Measurements from ENCODE around the gene GTF2F2. TPM values are rescaled to one million over a fixed set of nuclear protein-coding genes. Genes with fewer than 3 reads are reported as not detected.

GTF2F2 gene
- polyA plus RNA-seq, 2 of the 4 experiments (the other 2 are of a cell fraction), result 21.0 to 30.0 TPM

GRCh38 chr13:45156565-45157361 lies 36.5 kb downstream of the GTF2F2 start:
- Histone ChIP-seq H3K27ac (no peak overlapping the region), H3K4me1 (peaks cover 8% of the 10 kb centered on the region), H3K4me2 (no peak overlapping the region), H3K9me3 (no peaks in the 10 kb centered on the region), H3K4me3 (no peak overlapping the region)
- ChIA-PET POLR2A (no interaction called here), CTCF (no interaction called here)
- no peak for ATAC-seq
- no peak for DNase-seq (ENCODE audit: low read depth in 1 of 2, low spot score in 1 of 2)
- TF ChIP-seq MAZ (IDR thresholded peaks at IDR 0.05; ENCODE audit: borderline replicate concordance, low read depth, low read length) (no peak), ESRRA (IDR thresholded peaks at IDR 0.05; ENCODE audit: borderline replicate concordance, low read length) (no peak), RCOR1 (IDR thresholded peaks at IDR 0.05; ENCODE audit: low read depth, low read length) (no peak), HOXB13 (CRISPR knock-in tag; IDR thresholded peaks at IDR 0.05; ENCODE audit: low read depth) (no peak), BHLHE40 (IDR thresholded peaks at IDR 0.05; ENCODE audit: low read depth, low read length) (no peak), JUNB (IDR thresholded peaks at IDR 0.05) (no peak), MYC (IDR thresholded peaks at IDR 0.05; ENCODE audit: borderline replicate concordance, low read length) (no peak), NR3C1 (IDR thresholded peaks at IDR 0.05) (no peak), CBX2 (IDR thresholded peaks at IDR 0.05; ENCODE audit: borderline replicate concordance, low read depth) (no peak), HOXB5 (CRISPR knock-in tag; IDR thresholded peaks at IDR 0.05) (no peak), ZSCAN20 (CRISPR knock-in tag; IDR thresholded peaks at IDR 0.05) (no peak), POLR2AphosphoS2 (conservative IDR thresholded peaks at IDR 0.05; ENCODE audit: low read length) (no peak), CTCF (IDR thresholded peaks at IDR 0.05) (no peak), ATOH8 (CRISPR knock-in tag; IDR thresholded peaks at IDR 0.05; ENCODE audit: low read depth) (no peak), PHF8 (IDR thresholded peaks at IDR 0.05; ENCODE audit: borderline replicate concordance, low read depth) (no peak), POLR2A (IDR thresholded peaks at IDR 0.05; ENCODE audit: low read length) (no peak), HDAC2 (IDR thresholded peaks at IDR 0.05) (no peak), HEYL (CRISPR knock-in tag; IDR thresholded peaks at IDR 0.05) (no peak)
- no peak for FAIRE-seq
- WGBS (ENCODE audit: missing lambda C conversion rate), result 90% methylated on average over 7 of the region's 7 CpGs

GRCh38 chr13:45162194-45162593 lies 41.9 kb downstream of the GTF2F2 start:
- ChIA-PET POLR2A (no interaction called here), CTCF (interaction anchor here (0.6 to 0.9 kb wide), 2 partner anchors 55 to 115 kb away, joined by 3 read pairs; no protein-coding TSS in a partner anchor)
- Histone ChIP-seq H3K4me3 (no peak overlapping the region), H3K4me2 (peak overlapping the region; percentile 72), H3K4me1 (peaks cover 24% of the 10 kb centered on the region), H3K9me3 (no peaks in the 10 kb centered on the region), H3K27ac (peak overlapping the region; percentile 33 to 77; a peak in 5 of 6 replicates)
- no peak for TF ChIP-seq FOXS1 (CRISPR knock-in tag; IDR thresholded peaks at IDR 0.05)
- TF ChIP-seq RAD21 (conservative IDR thresholded peaks at IDR 0.05 in 1 of 2, IDR thresholded peaks at IDR 0.05 in 1 of 2), result no peak
- TF ChIP-seq CHD4 (IDR thresholded peaks at IDR 0.05; ENCODE audit: borderline replicate concordance), result no peak
- no peak for TF ChIP-seq NFE2L2 (conservative IDR thresholded peaks at IDR 0.05; ENCODE audit: low read length)
- TF ChIP-seq REST (IDR thresholded peaks at IDR 0.05), result no peak
- TF ChIP-seq NR3C1 (IDR thresholded peaks at IDR 0.05), result no peak
- TF ChIP-seq POLR2A (IDR thresholded peaks at IDR 0.05; ENCODE audit: low read length), result no peak
- no peak for TF ChIP-seq HDAC2 (IDR thresholded peaks at IDR 0.05)
- no peak for TF ChIP-seq RNF2 (IDR thresholded peaks at IDR 0.05; ENCODE audit: borderline replicate concordance, low read depth)
- TF ChIP-seq CBX8 (IDR thresholded peaks at IDR 0.05), result no peak
- no peak for TF ChIP-seq ESRRA (IDR thresholded peaks at IDR 0.05; ENCODE audit: borderline replicate concordance, low read length)
- no peak for TF ChIP-seq MAFK (IDR thresholded peaks at IDR 0.05; ENCODE audit: partially characterized antibody)
- TF ChIP-seq TFCP2L1 (CRISPR knock-in tag; IDR thresholded peaks at IDR 0.05), result no peak
- no peak for TF ChIP-seq HEYL (CRISPR knock-in tag; IDR thresholded peaks at IDR 0.05)
- no peak for TF ChIP-seq ZFP36 (IDR thresholded peaks at IDR 0.05; ENCODE audit: borderline replicate concordance, partially characterized antibody)
- no peak for TF ChIP-seq HMGXB4 (CRISPR knock-in tag; IDR thresholded peaks at IDR 0.05; ENCODE audit: borderline replicate concordance)
- ATAC-seq (peak; percentile 64 to 69; a peak in 5 of 6 replicates), DNase-seq (ENCODE audit: low read depth in 1 of 2, low spot score in 1 of 2) (no peak), FAIRE-seq (no peak)
- WGBS (ENCODE audit: missing lambda C conversion rate), result 58% methylated on average over 1 of the region's 1 CpG

Data from A549 (cell line).